Ovary (tissue), 9 donors: Measurements from ENCODE around the gene PRSS8. TPM values are rescaled to one million over a fixed set of nuclear protein-coding genes. Genes with fewer than 3 reads are reported as not detected.
A peak's percentile ranks its signal among the peaks of the same experiment; 100 is the strongest.
"Not testable (repeated sequence)": the region's sequence is repeated elsewhere in the genome, so short reads cannot be mapped to it uniquely, and the experiment has no call there.

Source experiments
- DNase-seq, 5 donors: peaks; one replicate each; pipeline ENCODE4 v3.0.0-alpha.2; 2019 to 2020
- H3K27ac ChIP-seq, 2 donors: fragments of 200-600 bp; one replicate each; pipeline versions ENCODE4 v1.5.1 to v1.8.0; 2019 to 2022
- H3K27me3 ChIP-seq: fragments of 200-600 bp; one replicate; pipeline ENCODE4 v1.8.0; 2022
- H3K36me3 ChIP-seq: fragments of 200-600 bp; sonication (generic); one replicate; pipeline ENCODE4 v1.5.1; 2019
- H3K4me1 ChIP-seq: one replicate; pipeline ENCODE4 v1.8.1; 2013; ENCODE audit warnings: mild to moderate bottlenecking, moderate library complexity; ENCODE audit not compliant: insufficient read depth
- H3K4me3 ChIP-seq: fragments of 200-600 bp; sonication (generic); one replicate; pipeline ENCODE4 v1.5.1; 2017
- H3K9me3 ChIP-seq, 2 donors: fragments of 200-600 bp in 1 of 2; sonication (generic) in 1 of 2; one replicate each; pipeline versions ENCODE4 v1.5.1 to v1.8.1; 2013 to 2019; ENCODE audit warnings: mild to moderate bottlenecking in 1 of 2, moderate library complexity in 1 of 2
- CTCF ChIP-seq, 3 donors: fragments of 450-650 bp in 2 of 3; fragments of 200-600 bp in 1 of 3; IDR thresholded peaks; one replicate each; pipeline versions ENCODE4 v1.5.1 to v1.8.0; 2016 to 2022; ENCODE audit warnings: antibody characterized with exemption in 3 of 3, mild to moderate bottlenecking in 1 of 3
- EP300 ChIP-seq: sonication (generic); formaldehyde crosslinking; IDR thresholded peaks from one replicate; pipeline ENCODE4 v1.6.1; 2017; ENCODE audit warnings: antibody characterized with exemption
- POLR2A ChIP-seq: fragments of 450-650 bp; IDR thresholded peaks from one replicate; pipeline ENCODE4 v1.6.1; 2017; ENCODE audit warnings: antibody characterized with exemption, mild to moderate bottlenecking, moderate library complexity
- WGBS, 3 donors: extraction: QIAGEN DNeasy Blood & Tissue Kit in 1 of 3; methylation state at CpG; one replicate each; pipeline versions ENCODE4 v1.1.5 to v1.1.7; 2013 to 2017; 5-methylcytosine and 5-hydroxymethylcytosine counted together
- intact Hi-C, 4 donors: fragments of 100-400 bp; cut with DNase I; formaldehyde crosslinking; loops; one replicate each; pipeline versions ENCODE4 v1.11.0 to v1.15.1; 2022 to 2023
- polyA plus RNA-seq, 2 donors: library from polyadenylated mRNA; stranded (reverse); fragments of 200-250 nt in 1 of 2; fragments of 350-450 nt in 1 of 2; fragmentation: Illumina TruSeq in 1 of 2; extraction: RNeasy Lipid Tissue Mini Kit (QIAGEN cat#74804) in 1 of 2; gene quantifications; one replicate each; pipeline ENCODE4 v1.2.3, GENCODE V29; 2013 to 2014
- total RNA-seq, 7 donors: library from RNA; depleted of rRNA in 2 of 7; stranded (reverse); fragments of >200 nt in 2 of 7; fragmentation: NEBNext Ultra II Directional in 3 of 7; extraction: Animal tissue kit (Norgen Biotek cat#: 25700) in 3 of 7; gene quantifications; one replicate each; pipeline versions ENCODE4 v1.1.0 to v1.2.4, GENCODE V29; 2016 to 2023
- donor health status: DM: no; HTN: no; CAD: no; lungs with moderate emphysema.
- donor health status: DM: no; HTN: no; CAD: no.
- donor health status: Bipolar disorder and iron deficiency.
- donor health status: DM: yes; HTN: yes; CAD: no.
- donor health status: DM: no; HTN: no; CAD: no.
- donor health status: DM: yes; HTN: yes; CAD: no.

The PRSS8 gene
- total and polyA plus RNA-seq, 9 donors, result 0.05 to 47.0 (median 1.9) TPM; not detected in 3

GRCh38 chr16:31145398-31145990 lies 10.0 kb upstream of the PRSS8 start:
- H3K36me3 ChIP-seq, result no peaks in the 10 kb centered on the region
- no peaks in the 10 kb centered on the region for H3K9me3 ChIP-seq
- DNase-seq, result no peak
- no peak overlapping the region for H3K27ac ChIP-seq
- intact Hi-C loops, result no loop called here
- H3K27me3 ChIP-seq, result no peaks in the 10 kb centered on the region
- H3K4me3 ChIP-seq, result no peak overlapping the region
- peaks cover 7% of the 10 kb centered on the region for H3K4me1 ChIP-seq
- TF ChIP-seq POLR2A (no peak), CTCF (IDR thresholded peaks at IDR 0.05) (no peak), EP300 (no peak)
- 66 to 69% (median 67%) methylated on average over 12 of the region's 12 CpGs for WGBS, 3 donors

- DNase-seq, H3K27ac ChIP-seq, intact Hi-C loops, H3K27me3 ChIP-seq, H3K4me3 ChIP-seq, H3K9me3 ChIP-seq, H3K36me3 ChIP-seq, H3K4me1 ChIP-seq: not testable (repeated sequence)
- 73 to 80% (median 77%) methylated on average over 7 of the region's 7 CpGs for WGBS, 3 donors
These were observed 8.9 kb upstream of the PRSS8 start for GRCh38 chr16:31144418-31144817.

- Histone ChIP-seq H3K4me3 (no peak overlapping the region), H3K27me3 (no peaks in the 10 kb centered on the region), H3K36me3 (no peaks in the 10 kb centered on the region), H3K9me3 (no peaks in the 10 kb centered on the region), H3K27ac (no peak overlapping the region), H3K4me1 (peaks cover 7% of the 10 kb centered on the region)
- WGBS, 3 donors, result 88 to 91% (median 89%) methylated on average over 8 of the region's 8 CpGs
- DNase-seq, result peak in 1 of 5 donors; percentile 37
- no peak for TF ChIP-seq POLR2A
- intact Hi-C loops, result loop anchor here in 1 of 4 donors (2.0 kb wide), 1 partner anchor 159 kb away; the partner anchor contains the start of gene HSD3B7
These were observed 8.2 kb upstream of the PRSS8 start for GRCh38 chr16:31143694-31144148.

- no peak overlapping the region for H3K27ac ChIP-seq
- no peaks in the 10 kb centered on the region for H3K36me3 ChIP-seq
- 46 to 49% (median 47%) methylated on average over 15 to 22 of the region's 22 CpGs for WGBS, 3 donors
- H3K4me3 ChIP-seq, result peak overlapping the region; percentile 49
- H3K4me1 ChIP-seq, result peaks cover 7% of the 10 kb centered on the region
- H3K27me3 ChIP-seq, result no peaks in the 10 kb centered on the region
- peak; percentile 48 to 75 (median 68) for DNase-seq
- TF ChIP-seq POLR2A (no peak), EP300 (no peak), CTCF (IDR thresholded peaks at IDR 0.05) (no peak)
- H3K9me3 ChIP-seq, result no peaks in the 10 kb centered on the region
- intact Hi-C loops, result loop anchor here in 1 of 4 donors (2.0 kb wide), 1 partner anchor 158 kb away; the partner anchor contains the start of gene HSD3B7
These were observed 7.6 kb upstream of the PRSS8 start for GRCh38 chr16:31143011-31143693.

GRCh38 chr16:31142109-31143010 lies 6.8 kb upstream of the PRSS8 start:
- H3K27me3 ChIP-seq, result no peaks in the 10 kb centered on the region
- H3K9me3 ChIP-seq, result no peaks in the 10 kb centered on the region
- no peaks in the 10 kb centered on the region for H3K36me3 ChIP-seq
- peak; percentile 19 for TF ChIP-seq POLR2A
- TF ChIP-seq CTCF (IDR thresholded peaks at IDR 0.05), result peak; percentile 95 to 99 (median 99)
- peak; percentile 28 for TF ChIP-seq EP300
- H3K4me1 ChIP-seq, result peaks cover 7% of the 10 kb centered on the region
- peak overlapping the region; percentile 17 to 53 for H3K27ac ChIP-seq
- intact Hi-C loops, result loop anchor here in 1 of 4 donors (2.0 kb wide), 1 partner anchor 158 kb away; the partner anchor contains the start of gene HSD3B7
- WGBS, 3 donors, result 0 to 1% (median 1%) methylated on average over 43 to 89 of the region's 89 CpGs
- DNase-seq, result peak; percentile 99 to 100 (median 100)
- H3K4me3 ChIP-seq, result peak overlapping the region; percentile 49
